ENCODE measurements around the gene CRYBG2.
"Not testable (repeated sequence)": the region's sequence is repeated elsewhere in the genome, so short reads cannot be mapped to it uniquely, and the experiment has no call there.

The CRYBG2 gene

GRCh38 chr1:26350701-26351589, 3.0 kb downstream of the CRYBG2 start:
- no peak for DNase-seq (ENCODE audit: low spot score)

GRCh38 chr1:26350343-26350700, 3.6 kb downstream of the CRYBG2 start:
- DNase-seq (ENCODE audit: low spot score): no peak

GRCh38 chr1:26349877-26350244, 4.1 kb downstream of the CRYBG2 start:
- DNase-seq (ENCODE audit: low spot score): no peak

DNA sequence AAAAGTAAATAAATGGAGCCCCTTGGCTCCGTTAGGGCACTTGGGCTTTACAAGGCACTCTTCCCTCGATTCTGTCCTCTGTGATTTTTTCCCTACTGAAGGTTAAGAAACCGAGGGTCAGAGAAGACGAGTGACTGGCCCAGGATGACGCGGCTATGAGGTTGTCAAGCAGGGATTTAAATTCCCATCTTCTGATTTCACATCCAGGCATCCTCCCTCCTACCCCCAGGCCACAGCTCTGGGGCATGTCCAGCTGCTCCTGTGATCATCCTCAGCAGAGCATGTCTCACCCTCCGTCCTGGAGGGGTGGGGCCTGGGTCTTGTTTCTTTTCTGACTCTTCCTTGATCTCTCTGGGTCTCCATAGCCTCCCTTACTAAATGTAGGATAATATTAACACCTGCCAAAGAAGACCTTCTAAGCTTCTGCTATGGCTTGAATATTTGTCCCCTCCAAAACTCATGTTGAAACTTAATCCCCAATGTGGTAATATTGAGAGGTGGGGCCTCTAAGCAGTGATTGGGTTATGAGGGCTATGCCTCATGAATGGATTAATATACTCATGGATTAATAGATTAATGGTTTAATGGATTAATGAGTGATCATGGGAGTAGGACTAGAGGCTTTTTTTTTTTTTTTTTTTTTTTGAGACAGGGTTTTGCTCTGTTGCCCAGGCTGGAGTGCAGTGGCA, 4.6 kb downstream of the CRYBG2 start:
- no peak for DNase-seq (ENCODE audit: low spot score)

DNA sequence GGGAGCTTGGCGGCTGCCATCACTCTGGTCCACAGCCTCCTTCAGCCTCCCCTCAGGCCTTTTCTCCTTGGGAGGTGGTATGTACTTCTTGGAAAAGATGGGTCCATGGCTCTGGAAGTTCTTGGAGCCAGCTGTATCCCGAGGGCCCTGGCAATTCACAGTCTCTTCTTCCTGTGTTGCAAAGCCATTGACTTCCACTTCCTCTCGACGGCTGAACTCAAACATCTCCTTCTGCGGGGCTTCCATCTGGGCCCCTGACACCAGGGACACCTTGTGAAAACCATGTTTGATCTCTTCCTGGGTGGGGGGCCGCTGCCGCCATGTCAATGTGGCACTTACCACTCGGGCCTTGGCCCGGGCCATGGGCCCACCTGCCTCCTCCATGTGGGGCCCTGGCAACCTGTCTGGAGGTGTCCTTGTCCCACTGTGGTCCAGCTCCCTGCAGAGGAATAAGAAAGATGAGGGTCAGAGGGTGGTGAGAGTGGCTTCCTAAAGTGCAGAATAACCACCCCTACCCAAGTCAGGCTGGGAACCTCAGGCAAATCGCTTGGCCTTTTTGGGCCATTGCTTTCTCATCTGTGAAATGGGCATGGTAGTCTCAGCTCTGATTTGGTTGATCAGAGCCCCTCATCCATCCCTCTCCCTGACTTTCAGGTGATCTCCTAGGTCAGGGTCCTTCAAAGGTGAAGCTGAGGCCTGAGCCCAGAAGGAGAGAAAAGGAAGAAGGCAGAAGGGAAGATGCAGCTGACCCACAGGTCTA, 7.5 kb downstream of the CRYBG2 start:
- no peak for DNase-seq (ENCODE audit: low spot score)

DNA sequence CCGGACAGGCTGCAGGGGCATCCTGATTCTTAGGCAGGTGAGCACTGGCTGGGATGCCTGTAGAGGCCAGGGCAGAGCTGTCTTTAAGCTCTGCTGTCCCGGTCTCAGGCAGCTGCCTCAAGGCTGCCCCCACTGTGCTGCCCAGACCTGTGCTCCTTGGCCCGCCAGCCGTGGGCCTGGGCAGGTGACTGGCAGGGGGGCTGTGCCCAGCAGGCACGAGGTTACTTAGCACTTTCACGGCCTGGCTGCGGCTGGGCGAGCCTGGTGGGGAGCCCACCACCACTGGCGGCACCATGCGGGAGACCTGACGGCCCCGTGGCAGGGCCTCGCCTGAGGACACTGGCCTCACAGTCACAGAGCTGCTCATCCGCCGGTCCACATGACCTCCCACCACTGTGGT, 8.2 kb downstream of the CRYBG2 start:
- DNase-seq (ENCODE audit: low spot score): no peak

GRCh38 chr1:26344147-26344920, 9.6 kb downstream of the CRYBG2 start:
- no peak for DNase-seq (ENCODE audit: low spot score)

DNA sequence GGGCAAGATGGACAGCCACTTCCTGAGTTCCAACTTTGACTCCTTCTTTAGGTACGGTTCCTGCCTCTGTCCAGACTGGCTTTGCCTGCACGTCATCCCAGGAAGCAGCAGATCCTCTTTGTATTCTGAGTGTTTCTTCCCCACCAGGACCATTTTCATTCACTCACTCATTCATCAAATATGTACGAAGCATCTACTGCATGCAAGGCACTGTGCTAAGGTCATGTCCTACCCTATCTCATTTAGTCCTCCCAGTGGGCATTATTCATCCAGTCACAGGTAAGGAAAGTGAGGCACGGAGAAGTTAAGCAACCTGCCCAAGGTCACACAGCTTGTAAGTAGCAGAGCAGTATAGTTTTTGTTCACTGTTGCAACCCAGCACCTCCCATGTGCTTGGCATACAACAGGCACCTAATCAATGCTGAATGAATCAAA, 13.9 kb downstream of the CRYBG2 start:
- DNase-seq (ENCODE audit: low spot score): no peak

DNA sequence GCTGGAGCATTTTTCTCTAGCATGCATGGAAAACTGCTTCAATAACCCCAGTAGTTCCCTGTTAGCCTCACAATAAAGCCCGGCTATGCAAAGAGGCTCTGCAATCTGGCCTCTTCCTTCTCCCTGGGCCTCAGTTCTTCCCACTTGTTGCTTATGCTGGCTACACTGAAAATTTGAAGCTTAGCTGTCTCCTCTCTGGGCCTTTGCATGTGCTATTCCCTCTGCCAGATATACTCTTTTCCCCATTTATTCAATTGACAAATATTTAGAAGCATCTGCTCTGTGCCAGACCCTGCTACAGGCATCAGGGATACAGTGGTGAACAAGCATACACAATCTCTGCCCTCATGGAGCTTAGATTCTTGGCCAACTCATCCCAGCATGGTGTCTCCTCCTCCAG, 15.3 kb downstream of the CRYBG2 start:
- DNase-seq (ENCODE audit: low spot score): no peak

GRCh38 chr1:26337625-26338024, 16.3 kb downstream of the CRYBG2 start:
- no peak for DNase-seq (ENCODE audit: low spot score)

- DNase-seq (ENCODE audit: low spot score): no peak
Observed at GRCh38 chr1:26337206-26337535, 16.8 kb downstream of the CRYBG2 start.

- DNase-seq (ENCODE audit: low spot score): peak; percentile 65
Observed at GRCh38 chr1:26336477-26337205, 17.3 kb downstream of the CRYBG2 start.

- DNase-seq (ENCODE audit: low spot score): no peak
Observed at GRCh38 chr1:26335774-26336476, 18.0 kb downstream of the CRYBG2 start.

GRCh38 chr1:26333312-26333711, 20.6 kb downstream of the CRYBG2 start:
- not testable (repeated sequence) for DNase-seq (ENCODE audit: low spot score)

DNA sequence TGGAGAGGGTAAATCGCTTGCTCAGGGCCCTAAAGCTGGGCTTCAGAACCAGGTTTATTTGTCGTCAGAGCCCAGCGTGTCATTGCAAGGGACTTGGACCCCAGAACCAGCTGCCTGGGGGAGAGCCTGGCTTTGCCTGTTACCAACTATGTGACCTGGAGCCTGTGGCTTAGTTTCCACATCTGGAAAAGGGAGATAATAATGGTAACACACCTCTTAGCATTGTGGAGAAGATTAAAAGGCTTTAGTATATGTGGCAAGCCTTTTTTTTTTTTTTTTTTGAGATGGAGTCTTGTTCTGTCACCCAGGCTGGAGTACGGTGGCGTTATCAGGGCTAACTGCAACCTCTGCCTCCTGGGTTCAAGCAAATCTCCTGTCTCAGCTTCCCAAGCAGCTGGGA, 23.7 kb downstream of the CRYBG2 start:
- no peak for DNase-seq (ENCODE audit: low spot score)

GRCh38 chr1:26329380-26329779, 24.6 kb downstream of the CRYBG2 start:
- not testable (repeated sequence) for DNase-seq (ENCODE audit: low spot score)

- DNase-seq (ENCODE audit: low spot score): no peak
Observed at GRCh38 chr1:26328597-26328996, 25.3 kb downstream of the CRYBG2 start.

GRCh38 chr1:26327956-26328362, 26.0 kb downstream of the CRYBG2 start:
- no peak for DNase-seq (ENCODE audit: low spot score)

DNA sequence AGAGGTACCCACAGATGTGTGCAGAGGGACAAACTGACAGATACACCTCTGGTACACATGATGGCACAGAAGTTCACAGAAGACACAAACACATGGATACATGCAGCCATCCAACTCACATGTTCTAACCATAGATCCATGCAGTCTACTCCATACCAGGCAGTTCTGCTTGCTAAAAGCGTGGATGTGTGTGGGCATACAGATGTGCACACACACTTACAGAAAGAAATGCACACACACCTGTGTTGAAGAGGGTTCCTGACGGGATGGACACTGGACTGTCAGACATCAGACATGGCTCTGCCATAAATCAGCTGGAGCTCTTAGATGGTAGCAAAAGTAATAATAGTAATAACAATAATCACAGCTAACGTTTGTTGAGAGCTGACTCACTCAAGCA, 29.4 kb downstream of the CRYBG2 start:
- no peak for DNase-seq (ENCODE audit: low spot score)

DNA sequence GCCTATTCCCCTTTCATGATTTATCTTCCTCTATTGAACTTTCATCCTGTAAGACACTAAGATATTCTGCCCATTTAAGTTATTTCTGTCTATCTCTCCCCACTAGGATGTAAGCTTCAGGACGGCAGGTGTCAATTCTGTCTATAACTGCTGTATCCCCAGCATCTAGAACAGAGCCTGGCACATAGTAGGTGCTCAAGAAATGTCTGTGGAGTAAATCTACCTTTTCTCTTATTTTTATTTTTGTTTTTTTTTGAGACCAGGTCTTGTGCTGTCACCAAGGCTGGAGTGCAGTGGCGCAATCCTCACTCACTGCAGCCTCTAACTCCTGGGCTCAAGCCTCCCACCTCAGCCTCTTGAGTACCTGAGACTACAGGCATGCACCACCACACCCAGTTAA, 30.5 kb downstream of the CRYBG2 start:
- no peak for DNase-seq (ENCODE audit: low spot score)

DNA sequence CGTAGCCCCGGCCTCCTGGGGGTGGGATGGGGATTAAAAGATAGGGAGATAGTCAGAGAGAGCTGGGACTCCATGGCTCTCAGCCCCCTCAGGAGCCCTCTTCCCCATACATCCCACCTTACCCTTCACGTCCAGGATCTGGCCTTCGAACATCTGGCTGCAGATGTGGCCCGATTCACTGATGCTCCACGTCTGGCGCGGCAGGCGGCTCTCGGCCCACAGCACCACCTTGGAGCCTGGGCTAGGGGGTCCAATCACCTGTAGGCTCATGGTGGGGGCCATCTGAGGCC, 31.9 kb downstream of the CRYBG2 start:
- no peak for DNase-seq (ENCODE audit: low spot score)

Measured in cerebellar cortex (tissue), 1 donor.